Kidney capillary endothelial cell (primary cell): ENCODE results near the gene DCTN3.

Experiments used
- DNase-seq: peaks from one replicate; pipeline ENCODE4 v3.0.0-alpha.2; 2018; ENCODE audit warnings: low spot score

DCTN3 gene

DNA sequence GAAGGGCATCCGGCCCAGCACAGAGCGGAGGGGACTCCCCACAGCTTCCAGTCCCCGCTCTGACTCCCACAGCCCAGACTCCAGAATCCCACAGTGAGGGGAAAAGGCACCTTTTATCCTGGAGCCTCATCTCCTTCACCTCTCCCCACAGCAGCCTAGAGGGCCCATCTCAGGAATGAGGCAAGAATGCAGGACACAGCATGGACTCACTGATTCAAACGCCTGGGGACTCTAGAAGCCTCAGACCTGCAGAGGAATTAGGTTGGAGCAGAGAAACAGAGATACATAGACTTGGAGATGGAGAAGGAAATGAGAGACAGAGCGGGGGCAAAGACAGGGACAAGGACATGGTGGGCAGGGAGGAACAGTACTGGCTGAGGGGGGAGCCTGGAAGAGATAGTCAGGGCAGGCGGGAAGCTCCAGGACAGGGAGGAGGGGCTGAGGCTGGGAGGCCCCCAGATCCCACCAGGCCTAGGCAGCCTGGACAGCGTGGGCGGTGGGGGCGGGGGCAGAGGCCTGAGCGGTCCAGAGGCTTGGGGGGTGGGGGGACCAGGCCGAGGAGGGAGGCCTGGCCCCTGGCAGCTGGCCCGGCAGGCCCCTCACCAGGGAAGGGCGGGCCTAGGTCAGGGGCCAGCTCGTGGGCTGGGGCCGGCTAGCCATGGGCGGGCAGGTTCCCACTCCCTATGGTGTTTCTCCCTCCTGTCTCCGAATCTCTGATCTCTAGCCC is 46.5 kb downstream of the DCTN3 start:
- no peak for DNase-seq

- no peak for DNase-seq
These were observed 47.7 kb downstream of the DCTN3 start for GRCh38 chr9:34572628-34573027.

- DNase-seq: no peak
These were observed 48.2 kb downstream of the DCTN3 start for GRCh38 chr9:34572092-34572491.

DNA sequence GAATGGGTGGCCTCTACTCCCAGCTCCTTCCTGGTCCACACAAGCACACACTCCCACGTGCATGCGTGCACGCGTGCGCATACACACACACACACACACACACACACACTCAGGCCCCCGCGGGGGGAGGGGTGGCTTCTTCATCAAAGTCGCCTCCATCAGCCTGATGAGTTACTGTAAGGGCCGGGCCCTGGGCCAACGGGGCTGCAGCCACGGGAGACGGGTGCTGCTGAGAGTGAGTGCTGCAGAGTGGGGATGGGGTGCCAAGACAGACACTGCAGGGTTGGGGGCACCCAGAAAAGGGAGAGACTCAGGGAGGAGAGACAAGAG is 48.8 kb downstream of the DCTN3 start:
- DNase-seq: no peak

DNA sequence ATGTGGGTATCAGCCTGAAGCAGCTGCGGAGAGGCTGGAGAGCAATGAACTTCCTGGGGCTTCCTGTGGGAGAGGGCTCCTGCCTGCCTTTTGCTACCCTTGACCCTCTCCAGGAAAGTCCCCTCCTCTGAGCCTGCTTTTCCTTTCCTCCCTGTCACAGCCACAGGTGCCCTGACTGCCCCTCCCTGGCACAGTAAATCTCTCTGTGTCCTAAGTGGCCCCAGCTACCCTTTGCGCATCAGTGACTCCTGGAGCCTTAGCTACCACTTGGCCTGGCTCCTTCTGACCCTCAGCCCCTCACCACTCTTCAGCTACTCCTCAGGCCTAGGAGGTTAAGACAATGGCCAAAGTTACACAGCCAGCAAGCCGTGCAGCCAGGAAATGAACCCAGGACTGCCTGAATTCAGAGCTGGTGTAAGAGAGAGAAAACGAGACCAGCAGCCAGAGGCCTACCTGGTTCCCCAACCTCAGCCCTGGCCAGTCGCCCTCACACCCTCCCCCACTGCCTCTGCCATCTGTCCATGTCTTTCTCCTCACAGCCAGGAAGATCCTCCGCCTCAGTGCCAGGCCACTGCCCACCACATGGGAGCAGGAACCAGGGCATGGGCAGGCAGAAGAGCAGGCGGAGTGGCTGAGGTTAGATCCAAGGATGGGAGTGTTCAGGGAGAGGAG is 49.4 kb downstream of the DCTN3 start:
- no peak for DNase-seq

GRCh38 chr9:34570376-34570775 is 49.9 kb downstream of the DCTN3 start:
- no peak for DNase-seq

DNA sequence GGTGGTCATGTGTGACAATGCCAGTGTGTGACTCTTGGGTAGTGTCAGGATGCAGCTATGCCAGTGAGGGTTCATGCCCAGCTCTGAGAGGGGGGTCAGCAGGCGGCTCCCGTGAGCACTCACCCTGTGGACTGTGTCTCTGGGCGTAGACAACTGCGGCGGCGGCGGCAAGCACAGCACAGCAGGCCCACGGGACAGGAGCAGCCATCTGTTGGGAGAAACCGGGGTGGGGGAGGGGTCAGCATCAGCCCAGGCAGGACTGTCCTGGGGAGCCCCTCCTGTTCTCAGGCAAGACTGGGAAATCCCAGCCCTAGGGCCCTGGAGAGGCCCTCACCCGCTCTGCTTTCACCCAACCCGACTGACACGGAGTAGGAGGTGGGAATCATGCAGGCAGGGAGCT is 51.5 kb downstream of the DCTN3 start:
- DNase-seq: no peak

GRCh38 chr9:34568133-34568532 is 52.2 kb downstream of the DCTN3 start:
- no peak for DNase-seq

DNA sequence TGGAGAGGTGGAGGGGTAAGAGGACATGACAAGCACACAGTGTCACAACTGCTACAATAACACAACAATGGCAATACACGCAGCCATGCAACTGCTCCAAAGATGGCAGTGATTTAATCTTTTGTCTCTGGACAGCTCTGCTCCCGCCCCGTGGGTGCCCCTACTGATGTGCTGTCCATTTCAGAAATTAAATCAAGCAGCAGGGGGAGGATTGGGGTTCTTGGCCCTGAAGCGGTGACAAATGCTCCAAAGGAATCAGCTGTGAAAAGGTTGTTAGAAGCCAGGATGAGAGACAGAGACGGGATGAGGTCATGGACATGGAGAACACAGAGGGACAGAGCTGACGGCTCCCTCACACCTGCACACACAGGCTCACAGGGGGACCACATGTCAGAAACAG is 53.3 kb downstream of the DCTN3 start:
- no peak for DNase-seq

- DNase-seq: no peak
These were observed 54.0 kb downstream of the DCTN3 start for GRCh38 chr9:34566322-34566721.

DNA sequence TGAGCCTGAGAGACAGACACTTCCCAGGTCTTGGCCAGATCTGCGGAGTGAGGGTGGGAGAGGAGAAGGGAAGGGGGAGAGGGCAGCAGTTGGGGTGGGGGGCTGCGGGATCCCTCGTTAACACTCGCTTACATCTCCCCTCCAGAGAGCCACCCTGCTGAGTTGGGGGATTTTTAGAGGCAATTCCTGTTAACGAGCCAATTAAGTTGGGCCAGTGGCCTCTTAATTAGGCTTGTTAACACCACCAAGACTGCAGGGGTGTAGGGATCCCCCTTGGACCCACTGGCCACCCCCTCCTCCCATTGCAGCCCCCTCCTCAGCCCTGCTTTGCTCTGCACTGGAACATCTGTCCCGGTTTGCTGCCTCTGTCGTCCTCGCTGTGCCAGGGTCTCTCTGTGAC is 54.4 kb downstream of the DCTN3 start:
- DNase-seq: no peak

DNA sequence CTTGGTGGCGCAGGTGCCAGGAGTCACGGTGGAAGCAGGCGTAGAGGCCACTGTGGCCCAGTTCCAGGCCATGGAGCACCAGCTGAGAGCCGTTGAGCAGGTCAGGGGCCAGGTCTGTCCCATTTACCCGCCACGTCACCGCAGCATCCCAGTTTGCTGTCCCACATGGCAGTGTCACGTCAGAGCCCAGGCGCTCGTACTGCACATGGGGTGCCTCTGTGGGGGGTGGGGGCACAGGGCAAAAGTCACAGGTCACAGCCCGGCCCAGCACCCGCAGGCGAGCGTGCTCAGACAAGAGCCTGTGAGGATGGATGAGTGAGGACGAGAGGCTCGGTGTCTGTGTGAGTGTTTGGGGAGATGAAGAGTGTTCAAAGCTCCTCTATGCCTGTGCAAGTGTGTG is 55.7 kb downstream of the DCTN3 start:
- no peak for DNase-seq
